ENCODE measurements around the gene ZNF865. TPM values are rescaled to one million over a fixed set of nuclear protein-coding genes. Genes with fewer than 3 reads are reported as not detected.

Gene ZNF865
- total RNA-seq, 2 experiments from 2014 or later, result 3.0 to 11.3 TPM

GRCh38 chr19:55585658-55586339, 19.6 kb upstream of the ZNF865 start:
- POLR2A ChIA-PET, result interaction anchor here (1.2 kb wide), 1 partner anchor 14 kb away, joined by 7 read pairs; the partner anchor contains the start of genes FIZ1 and ZNF524
- H3K9me3 ChIP-seq (ENCODE audit: low read length), result no peaks in the 10 kb centered on the region
- H3K4me2 ChIP-seq (ENCODE audit: low read length), result peak overlapping the region; percentile 79
- CTCF ChIA-PET (ENCODE audit: unreplicated experiment), result no interaction called here
- intact Hi-C loops (cut with micrococcal nuclease; ENCODE audit: unreplicated experiment), result no loop called here
- peak; percentile 43 for DNase-seq (ENCODE audit: low spot score)
- no TSS peak for BruUV-seq (replicated peaks)
- H3K9me2 ChIP-seq (ENCODE audit: insufficient read depth, low read length), result no peaks in the 10 kb centered on the region
- no peaks in the 10 kb centered on the region for H4K20me1 ChIP-seq (ENCODE audit: insufficient read depth, low read length)
- peaks cover 24% of the 10 kb centered on the region for H3K4me1 ChIP-seq (ENCODE audit: insufficient read depth, low read length, poor library complexity, severe bottlenecking)
- no peak overlapping the region for H3K27ac ChIP-seq (ENCODE audit: low read depth, low read length, poor library complexity, severe bottlenecking)
- H2AFZ ChIP-seq (ENCODE audit: low read length), result peak overlapping the region; percentile 70
- peak overlapping the region; percentile 46 for H3K4me3 ChIP-seq (ENCODE audit: low read depth, low read length, poor library complexity, severe bottlenecking)
- no peak for TF ChIP-seq CTCF (conservative IDR thresholded peaks at IDR 0.05; ENCODE audit: low read length)
- TF ChIP-seq EZH2phosphoT487 (IDR thresholded peaks at IDR 0.05; ENCODE audit: borderline replicate concordance, low read depth, low read length), result no peak
- no peaks in the 10 kb centered on the region for H3K36me3 ChIP-seq (ENCODE audit: insufficient read depth, low read length)
- H3K79me2 ChIP-seq (ENCODE audit: insufficient read depth, low read depth, low read length), result no peaks in the 10 kb centered on the region

- no peaks in the 10 kb centered on the region for H4K20me1 ChIP-seq (ENCODE audit: insufficient read depth, low read length)
- no TSS peak for BruUV-seq (replicated peaks)
- H2AFZ ChIP-seq (ENCODE audit: low read length), result peak overlapping the region; percentile 52
- peaks cover 4% of the 10 kb centered on the region; the same call in 1 of the 2 replicates for H3K36me3 ChIP-seq (ENCODE audit: insufficient read depth, low read length)
- no peak overlapping the region for H3K27ac ChIP-seq (ENCODE audit: low read depth, low read length, poor library complexity, severe bottlenecking)
- H3K9me3 ChIP-seq (ENCODE audit: low read length), result no peaks in the 10 kb centered on the region
- ChIA-PET POLR2A (interaction anchor here (0.6 to 1.6 kb wide), 3 partner anchors 12 to 20 kb away, joined by 3 to 5 read pairs (median 4); partner anchors contain the start of gene FIZ1), CTCF (ENCODE audit: unreplicated experiment) (interaction anchor here (1.0 kb wide), 1 partner anchor 38 kb away, joined by 3 read pairs; no protein-coding TSS in a partner anchor)
- peak; percentile 89 for DNase-seq (ENCODE audit: low spot score)
- peaks cover 20% of the 10 kb centered on the region for H3K4me1 ChIP-seq (ENCODE audit: insufficient read depth, low read length, poor library complexity, severe bottlenecking)
- TF ChIP-seq EZH2phosphoT487 (IDR thresholded peaks at IDR 0.05; ENCODE audit: borderline replicate concordance, low read depth, low read length) (no peak), CTCF (conservative IDR thresholded peaks at IDR 0.05; ENCODE audit: low read length) (no peak)
- no peaks in the 10 kb centered on the region for H3K79me2 ChIP-seq (ENCODE audit: insufficient read depth, low read depth, low read length)
- peak overlapping the region; percentile 53 for H3K4me3 ChIP-seq (ENCODE audit: low read depth, low read length, poor library complexity, severe bottlenecking)
- H3K9me2 ChIP-seq (ENCODE audit: insufficient read depth, low read length), result no peaks in the 10 kb centered on the region
- intact Hi-C loops (cut with micrococcal nuclease; ENCODE audit: unreplicated experiment), result no loop called here
- H3K4me2 ChIP-seq (ENCODE audit: low read length), result peak overlapping the region; percentile 79
Observed at GRCh38 chr19:55586976-55587668, 18.3 kb upstream of the ZNF865 start.

Data from OCI-LY7 (cell line).